NCI-H446 treated with DMSO at 0.1 percent for 48 hours (cell line): Measurements from ENCODE around the gene MAFF.
A peak's percentile ranks its signal among the peaks of the same experiment; 100 is the strongest.
"Not testable (repeated sequence)": the region's sequence is repeated elsewhere in the genome, so short reads cannot be mapped to it uniquely, and the experiment has no call there.

ENCODE experiments used
- DNase-seq: peaks from one replicate; lab custom pipeline; 2025; lab: John Stamatoyannopoulos, UW

MAFF gene

GRCh38 chr22:38177571-38177925, 24.2 kb upstream of the MAFF start:
- not testable (repeated sequence) for DNase-seq

GRCh38 chr22:38177926-38178604, 23.7 kb upstream of the MAFF start:
- no peak for DNase-seq

DNA sequence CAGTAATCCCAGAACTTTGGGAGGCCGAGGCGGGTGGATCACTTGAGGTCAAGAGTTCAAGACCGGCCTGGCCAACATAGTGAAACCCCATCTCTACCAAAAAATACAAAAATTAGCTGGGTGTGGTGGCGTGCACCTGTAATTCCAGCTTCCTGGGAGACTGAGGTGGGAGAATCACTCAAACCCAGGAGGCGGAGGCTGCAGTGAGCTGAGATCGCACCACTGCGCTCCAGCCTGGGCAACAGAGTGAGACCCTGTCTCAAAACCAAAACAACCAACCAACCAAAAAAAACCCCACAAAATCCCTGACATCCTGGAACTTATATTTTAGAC, 23.2 kb upstream of the MAFF start:
- not testable (repeated sequence) for DNase-seq

DNA sequence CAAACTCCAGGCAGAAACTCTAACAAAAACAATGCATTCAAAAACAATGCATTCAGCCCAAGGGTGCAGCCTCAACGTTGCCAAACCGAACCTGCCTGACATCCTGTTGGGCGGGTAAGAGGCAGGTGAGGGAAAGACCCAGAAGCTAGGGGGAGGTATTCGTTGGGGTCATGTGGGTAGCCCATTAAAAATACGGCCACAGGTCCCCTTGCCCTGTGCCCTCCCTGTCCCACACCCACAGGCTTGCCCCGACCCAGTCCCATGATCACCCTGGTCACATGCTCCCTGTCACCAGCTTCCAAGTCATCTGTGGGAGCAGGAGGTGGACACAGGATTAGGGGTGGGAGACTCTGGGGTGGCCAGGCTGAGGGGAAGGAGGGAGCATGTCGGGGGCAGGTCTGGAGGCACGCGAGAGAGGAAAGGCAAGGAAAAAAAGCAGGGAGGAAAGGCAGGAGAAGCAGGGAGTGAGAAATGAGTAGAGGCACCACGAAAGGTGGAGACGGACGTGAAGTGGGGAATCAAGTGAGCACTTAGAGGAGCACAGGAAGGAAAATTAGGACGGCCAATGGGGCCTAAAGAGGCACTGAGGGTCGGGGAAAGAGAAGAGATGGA, 20.8 kb upstream of the MAFF start:
- no peak for DNase-seq

- DNase-seq: peak; percentile 96
These were observed 20.2 kb upstream of the MAFF start, which contains the start of gene PLA2G6 for GRCh38 chr22:38181453-38182200. Gene PLA2G6, minus strand, starts transcription at chr22:38181830. Its CDS starts 12,404 bp downstream, at chr22:38169426.

- DNase-seq: no peak
These were observed 17.0 kb upstream of the MAFF start for GRCh38 chr22:38184788-38185187.

- DNase-seq: no peak
These were observed 15.4 kb upstream of the MAFF start for GRCh38 chr22:38186429-38186828.

GRCh38 chr22:38187413-38188212, 14.2 kb upstream of the MAFF start:
- no peak for DNase-seq

GRCh38 chr22:38189104-38189503, 12.7 kb upstream of the MAFF start:
- no peak for DNase-seq

GRCh38 chr22:38190581-38190980, 11.2 kb upstream of the MAFF start:
- no peak for DNase-seq

DNA sequence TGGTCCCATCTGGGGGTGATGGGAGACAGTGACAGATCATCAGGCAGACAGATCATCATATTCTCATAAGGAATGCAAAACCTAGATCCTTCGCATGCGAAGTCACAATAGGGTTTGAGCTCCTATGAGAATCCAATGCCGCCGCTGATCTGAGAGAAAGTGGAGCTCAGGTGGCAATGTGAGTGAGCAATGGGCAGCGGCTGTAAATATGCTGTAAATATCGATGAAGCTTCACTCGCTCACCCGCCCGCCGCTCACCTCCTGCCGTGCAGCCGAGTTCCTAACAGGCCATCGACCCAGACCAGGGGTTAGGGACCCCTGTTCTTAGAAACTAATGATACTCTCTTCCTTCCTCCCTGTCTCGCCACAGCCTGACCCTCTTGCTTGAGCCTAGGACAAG, 10.7 kb upstream of the MAFF start:
- no peak for DNase-seq

DNA sequence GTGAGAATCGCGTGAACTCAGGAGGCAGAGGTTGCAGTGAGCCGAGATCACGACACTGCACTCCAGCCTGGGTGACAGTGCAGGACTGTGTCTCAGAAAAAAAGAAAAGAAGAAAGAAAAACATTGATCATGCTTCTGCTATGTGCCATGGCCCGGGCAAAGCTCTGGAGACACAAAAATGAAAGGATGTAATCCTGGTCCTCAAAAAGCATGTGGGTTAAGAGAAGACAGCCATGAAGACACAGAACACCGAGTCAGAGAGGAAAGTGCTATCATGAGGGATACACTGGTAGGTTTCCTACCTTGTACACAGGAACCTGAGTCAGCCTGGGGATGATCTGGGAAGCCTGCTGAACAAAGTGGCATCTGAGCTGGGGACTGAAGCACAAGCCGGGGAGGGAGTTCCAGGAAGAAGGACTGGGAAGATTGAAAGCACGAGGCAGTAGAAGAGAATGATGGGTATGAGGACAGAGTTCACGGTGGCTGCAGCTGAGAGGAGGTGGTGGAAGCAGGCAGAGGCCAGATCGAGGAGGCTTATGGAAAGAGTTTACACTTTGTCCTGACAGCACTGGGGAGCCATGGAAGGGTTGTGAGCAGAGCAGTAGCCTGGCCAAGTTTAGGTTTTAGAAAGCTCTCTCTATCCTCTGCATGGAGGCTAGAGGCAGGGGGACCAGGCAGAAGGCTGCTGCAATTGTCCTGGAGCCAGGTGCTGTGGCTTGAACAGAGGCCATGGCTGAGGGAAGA, 9.9 kb upstream of the MAFF start:
- no peak for DNase-seq

GRCh38 chr22:38192475-38192863, 9.3 kb upstream of the MAFF start:
- DNase-seq: no peak

DNA sequence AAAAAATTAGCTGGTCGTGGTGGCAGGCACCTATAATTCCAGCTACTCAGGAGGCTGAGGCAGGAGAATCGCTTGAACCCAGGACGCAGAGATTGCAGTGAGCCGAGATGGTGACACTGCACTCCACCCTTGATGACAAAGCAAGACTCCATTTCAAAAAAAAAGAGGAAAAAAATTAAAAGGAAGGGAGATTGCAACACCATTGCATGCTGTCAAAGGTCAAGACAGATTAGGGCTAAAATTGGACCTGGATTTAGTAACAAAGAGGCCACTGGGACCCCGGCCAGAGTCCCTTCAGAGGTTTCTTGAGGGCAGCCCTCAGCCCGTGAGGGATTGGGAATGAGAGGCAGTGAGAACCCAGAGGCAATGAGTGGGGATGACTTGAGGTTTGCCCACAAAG, 8.2 kb upstream of the MAFF start:
- no peak for DNase-seq

DNA sequence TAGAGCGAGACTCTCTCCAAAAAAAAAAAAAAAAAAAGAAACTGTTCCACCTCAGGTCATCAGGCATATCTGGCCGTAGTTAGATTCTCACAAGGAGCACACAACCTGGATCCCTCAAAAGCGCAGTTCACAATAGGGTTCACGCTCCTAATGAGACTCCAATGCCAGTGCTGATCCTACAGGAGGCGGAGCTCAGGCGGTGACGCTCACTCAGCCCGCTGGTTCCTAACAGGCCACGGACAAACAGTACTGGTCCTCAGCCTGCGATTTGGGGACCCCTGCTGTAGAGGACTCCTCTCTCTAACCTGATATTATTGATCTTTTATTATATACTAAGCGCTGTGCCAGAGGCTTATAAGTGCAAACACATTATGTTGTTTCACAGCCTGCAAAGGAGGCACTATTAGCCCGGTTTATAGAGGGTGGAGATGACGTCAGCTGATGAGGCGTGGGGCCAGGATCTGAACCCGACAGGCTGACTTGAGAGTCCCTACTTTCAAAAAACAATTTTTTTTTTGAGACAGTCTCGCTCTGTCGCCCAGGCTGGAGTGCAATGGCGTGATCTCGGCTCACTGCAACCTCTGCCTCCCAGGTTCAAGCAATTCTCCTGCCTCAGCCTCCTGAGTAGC, 4.9 kb upstream of the MAFF start:
- DNase-seq: no peak

- no peak for DNase-seq
These were observed 1.8 kb upstream of the MAFF start for GRCh38 chr22:38199826-38200559.

- DNase-seq: no peak
These were observed 453 bp upstream of the MAFF start for GRCh38 chr22:38201371-38201710.

GRCh38 chr22:38202437-38203089, 769 bp downstream of the MAFF start:
- DNase-seq: no peak

DNA sequence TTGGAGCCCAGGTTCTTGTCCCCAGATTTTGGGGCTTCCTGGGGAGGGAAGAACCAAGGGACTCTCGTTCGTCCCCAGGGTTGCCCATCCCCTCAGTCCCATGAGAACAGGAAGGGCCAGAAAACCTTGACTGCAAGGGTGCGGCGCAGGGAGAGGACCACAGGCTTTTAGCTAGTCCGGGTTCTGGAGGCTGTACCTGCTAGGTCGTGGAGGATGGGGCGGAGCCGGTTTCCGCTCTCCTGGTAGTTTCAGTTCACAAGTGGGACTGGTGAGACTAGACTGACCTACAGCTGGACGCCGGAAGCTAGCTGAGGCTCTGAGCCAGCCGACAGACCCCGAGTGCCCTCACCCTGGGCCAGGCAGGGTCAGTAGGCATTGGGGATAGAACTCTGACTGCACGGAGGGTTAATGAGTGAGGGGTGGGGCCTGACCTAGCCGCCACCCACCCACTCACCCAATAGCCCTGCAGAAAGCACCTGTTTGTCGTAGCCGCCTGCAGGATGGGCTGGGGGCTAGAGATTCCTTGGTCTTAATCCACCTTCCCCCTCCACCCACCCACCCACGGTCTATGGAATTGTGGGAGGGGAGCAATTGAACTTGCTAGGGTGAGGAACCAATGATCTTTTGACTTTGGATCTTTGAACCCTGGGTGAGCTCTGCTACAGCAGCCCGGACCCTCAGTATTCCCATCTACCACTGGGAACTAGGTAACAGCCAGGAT, 1.5 kb downstream of the MAFF start:
- DNase-seq: no peak
